Subcutaneous abdominal adipose tissue (tissue), 5 donors: ENCODE data around the gene PDE4D.

Source experiments
- H3K27ac ChIP-seq: one replicate; pipeline ENCODE4 v1.7.0; 2013; ENCODE audit warnings: low read depth, mild to moderate bottlenecking, inconsistent platforms, low read length, moderate library complexity
- H3K27me3 ChIP-seq, 5 donors: one replicate each; pipeline ENCODE4 v1.7.0; 2013; ENCODE audit warnings: low read length in 5 of 5, inconsistent platforms in 1 of 5; ENCODE audit not compliant: control insufficient read depth in 5 of 5, insufficient read depth in 4 of 5
- H3K36me3 ChIP-seq, 5 donors: one replicate each; pipeline ENCODE4 v1.7.0; 2013; ENCODE audit warnings: low read length in 5 of 5; ENCODE audit not compliant: control insufficient read depth in 5 of 5, insufficient read depth in 5 of 5
- H3K4me1 ChIP-seq, 5 donors: one replicate each; pipeline ENCODE4 v1.7.0; 2013; ENCODE audit warnings: low read length in 5 of 5, mild to moderate bottlenecking in 3 of 5, moderate library complexity in 1 of 5; ENCODE audit not compliant: control insufficient read depth in 5 of 5, insufficient read depth in 5 of 5
- H3K4me3 ChIP-seq, 5 donors: one replicate each; pipeline ENCODE4 v1.7.0; 2013; ENCODE audit warnings: low read length in 5 of 5, low read depth in 1 of 5
- H3K9ac ChIP-seq, 5 donors: one replicate each; pipeline ENCODE4 v1.7.0; 2013; ENCODE audit warnings: low read length in 5 of 5, mild to moderate bottlenecking in 4 of 5, moderate library complexity in 3 of 5
- H3K9me3 ChIP-seq, 5 donors: one replicate each; pipeline ENCODE4 v1.7.0; 2013; ENCODE audit warnings: low read length in 5 of 5; ENCODE audit not compliant: control insufficient read depth in 5 of 5
- donor health status: healthy.
- donor health status: healthy.
- donor health status: healthy.
- donor health status: healthy.
- donor health status: healthy.

PDE4D gene

DNA sequence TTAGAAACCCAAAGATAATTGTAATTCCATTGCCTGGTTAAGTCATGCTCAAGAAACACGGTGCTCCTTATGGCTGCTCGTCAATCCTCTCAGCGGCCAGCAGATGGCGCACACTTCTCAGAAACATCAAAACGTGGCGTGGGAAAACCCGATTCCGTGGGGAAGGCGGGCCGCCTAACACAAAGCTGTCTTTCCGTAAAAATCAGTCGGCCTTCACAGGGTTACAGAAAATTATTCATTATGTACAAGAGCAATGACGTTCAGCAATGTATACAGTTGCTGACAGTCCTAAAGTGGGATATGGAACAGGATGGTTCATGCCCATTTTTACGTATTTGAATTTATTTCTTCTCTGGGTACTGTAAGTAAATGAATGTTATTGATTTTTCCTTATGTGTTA is 83.5 kb downstream of the PDE4D start:
- Histone ChIP-seq H3K4me1 (peaks cover 0 to 6% (median 3%) of the 10 kb centered on the region in 5 donors), H3K36me3 (no peaks in the 10 kb centered on the region), H3K9ac (peak overlapping the region in 1 of 5 donors; percentile 64), H3K27me3 (peaks cover 0 to 7% (median 2%) of the 10 kb centered on the region in 5 donors), H3K9me3 (no peaks in the 10 kb centered on the region), H3K4me3 (peak overlapping the region in 4 of 5 donors; percentile 4 to 47 (median 36)), H3K27ac (no peak overlapping the region)

DNA sequence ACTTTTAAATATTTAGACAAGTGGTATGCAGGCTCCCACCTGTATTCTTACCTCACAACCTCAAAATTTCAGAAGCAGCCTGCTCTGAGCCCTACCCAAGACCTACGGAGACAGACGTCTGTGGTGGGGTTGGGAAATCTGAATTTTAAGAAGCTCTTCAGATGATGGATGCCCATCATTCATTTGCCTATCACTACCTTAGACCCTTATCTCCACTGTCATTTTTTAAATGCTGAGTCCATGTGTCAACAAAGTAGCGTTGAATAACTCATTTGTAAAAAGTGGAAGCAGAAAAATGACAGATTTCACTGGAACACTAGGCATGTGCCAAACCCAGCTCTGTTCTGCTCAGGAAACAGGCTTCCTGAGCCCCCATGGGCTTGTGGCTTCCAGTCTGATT is 85.7 kb downstream of the PDE4D start:
- Histone ChIP-seq H3K9ac (no peak overlapping the region), H3K4me1 (peaks cover 0 to 6% (median 3%) of the 10 kb centered on the region in 5 donors), H3K27me3 (peaks cover 0 to 7% (median 2%) of the 10 kb centered on the region in 5 donors), H3K4me3 (no peak overlapping the region), H3K27ac (no peak overlapping the region), H3K36me3 (no peaks in the 10 kb centered on the region), H3K9me3 (no peaks in the 10 kb centered on the region)

DNA sequence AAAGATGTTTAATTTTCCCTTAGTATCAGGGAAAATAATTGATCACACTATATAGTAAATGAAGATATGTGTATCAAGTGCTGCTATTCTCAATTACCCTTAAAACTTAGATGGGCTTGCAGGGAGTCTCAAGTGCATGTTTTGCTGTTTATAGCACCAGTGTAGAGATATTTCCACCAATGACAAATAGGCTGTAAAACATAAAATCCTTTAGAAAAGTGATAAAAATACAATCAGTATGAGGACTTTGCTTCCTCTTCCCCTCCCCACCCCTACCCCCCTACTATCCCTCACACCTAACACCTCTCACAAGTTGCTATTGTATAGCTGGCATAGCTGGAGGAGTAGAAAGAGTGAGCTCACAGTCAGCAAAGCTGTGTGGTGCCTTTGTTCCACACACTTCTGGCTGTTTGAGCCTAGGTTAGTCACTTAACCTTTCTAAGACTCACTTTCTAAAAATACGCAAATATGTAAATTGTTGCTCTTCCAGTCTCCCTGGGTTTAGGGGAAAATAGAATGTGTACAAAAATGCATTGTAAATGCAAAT is 93.1 kb downstream of the PDE4D start:
- no peak overlapping the region for H3K4me3 ChIP-seq
- no peak overlapping the region for H3K27ac ChIP-seq
- no peaks in the 10 kb centered on the region for H3K27me3 ChIP-seq
- H3K9ac ChIP-seq: no peak overlapping the region
- H3K4me1 ChIP-seq: peaks cover 0 to 23% (median 6%) of the 10 kb centered on the region in 5 donors
- no peaks in the 10 kb centered on the region for H3K9me3 ChIP-seq
- no peaks in the 10 kb centered on the region for H3K36me3 ChIP-seq

DNA sequence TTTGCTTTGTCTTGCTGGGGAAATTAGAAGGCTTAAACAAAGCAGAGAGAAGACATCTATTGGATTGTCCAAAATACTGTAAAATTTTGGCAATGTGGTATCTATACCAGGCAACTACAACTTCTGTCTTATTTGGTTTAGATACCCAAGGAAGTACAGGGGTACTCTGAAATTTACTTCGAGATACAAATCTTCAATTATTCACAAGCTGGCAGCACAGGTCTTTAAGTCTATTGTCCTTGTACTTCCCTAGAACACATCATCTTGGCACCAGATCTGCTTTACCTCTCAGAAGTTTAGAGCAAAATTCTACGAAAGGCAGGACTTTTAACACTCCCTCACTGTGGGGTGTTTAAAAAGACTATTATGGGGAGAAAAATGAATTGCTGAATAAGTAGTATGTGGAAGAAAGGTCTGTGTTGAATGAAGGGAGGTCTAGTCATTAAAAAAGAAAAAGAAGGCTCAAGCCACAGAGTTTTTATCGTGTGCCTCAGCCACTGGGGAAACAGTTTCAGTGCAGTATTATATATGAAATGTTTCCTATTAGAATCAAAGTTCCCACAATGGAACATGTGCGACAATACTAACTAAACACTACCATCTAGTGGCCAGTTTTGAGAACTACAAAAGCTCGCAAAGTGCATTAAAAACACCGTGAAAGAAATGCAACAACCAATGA is 93.7 kb downstream of the PDE4D start:
- peak overlapping the region; percentile 42 for H3K27ac ChIP-seq
- peak overlapping the region in 2 of 5 donors; percentile 17 to 30 for H3K4me3 ChIP-seq

DNA sequence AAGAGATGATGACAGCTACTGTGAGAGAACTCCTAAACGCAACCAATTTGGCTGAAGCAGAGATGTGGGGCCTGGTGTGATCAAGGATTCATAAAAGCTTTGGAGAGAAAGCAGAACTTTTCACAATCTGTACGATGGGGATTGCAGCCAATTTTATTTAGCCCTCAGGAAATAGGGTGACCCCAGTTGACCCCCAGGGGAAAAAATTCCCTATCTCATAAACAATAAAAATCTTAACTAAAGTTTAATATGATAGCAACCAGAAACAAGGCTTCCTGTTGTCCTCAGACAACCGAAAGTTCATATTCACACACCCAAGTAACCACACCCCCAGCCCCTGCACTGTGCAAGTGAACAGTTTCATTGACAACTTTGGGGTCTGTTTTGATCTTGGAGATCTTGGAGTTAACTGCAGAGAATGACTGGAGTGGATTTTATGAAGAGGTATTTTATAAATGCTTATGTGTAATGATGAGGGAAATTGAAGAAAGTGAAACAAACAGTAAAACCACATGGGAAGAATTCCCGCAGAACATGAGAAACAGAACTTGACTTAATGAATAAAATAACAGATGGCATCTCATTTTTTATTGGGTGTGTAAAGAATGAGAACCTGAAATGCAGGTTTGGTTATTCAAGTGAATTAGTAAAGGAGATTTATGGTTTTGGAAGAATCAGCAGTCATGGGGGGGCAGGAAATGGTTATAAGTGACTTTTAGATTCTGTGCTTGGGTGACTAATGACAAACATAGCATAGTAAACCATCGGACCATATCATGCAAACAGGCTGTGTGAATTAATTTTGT is 94.5 kb downstream of the PDE4D start:
- Histone ChIP-seq H3K4me3 (peak overlapping the region in 2 of 5 donors; percentile 17 to 30), H3K9me3 (no peaks in the 10 kb centered on the region), H3K9ac (no peak overlapping the region), H3K27ac (peak overlapping the region; percentile 42), H3K27me3 (no peaks in the 10 kb centered on the region), H3K4me1 (peaks cover 0 to 24% (median 6%) of the 10 kb centered on the region in 5 donors), H3K36me3 (no peaks in the 10 kb centered on the region)

More for the DNA sequence above, 93.7 kb downstream of the PDE4D start:
- H3K4me1 ChIP-seq: peaks cover 0 to 24% (median 6%) of the 10 kb centered on the region in 5 donors
- H3K36me3 ChIP-seq: no peaks in the 10 kb centered on the region
- no peaks in the 10 kb centered on the region for H3K9me3 ChIP-seq
- H3K27me3 ChIP-seq: no peaks in the 10 kb centered on the region
- peak overlapping the region in 1 of 5 donors; percentile 12 for H3K9ac ChIP-seq

DNA sequence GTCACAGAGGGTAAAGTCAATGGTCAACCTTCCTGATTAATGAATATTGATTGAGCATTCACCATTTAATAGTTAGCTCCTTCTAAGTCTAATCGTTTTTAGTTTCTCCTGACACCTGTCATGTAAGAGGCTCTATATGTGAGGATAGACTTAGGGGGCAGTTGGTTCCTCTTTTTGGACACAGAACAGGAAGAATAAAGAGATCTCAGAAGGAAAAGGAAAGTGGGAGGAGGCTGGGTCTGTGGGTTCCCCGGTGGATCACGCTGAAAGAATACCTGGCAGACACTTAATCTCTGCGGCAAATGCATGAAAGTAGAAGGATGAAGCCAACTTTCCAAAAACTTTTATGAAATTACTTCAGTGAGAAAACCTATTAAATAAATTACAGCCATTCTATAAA is 98.4 kb downstream of the PDE4D start:
- Histone ChIP-seq H3K4me1 (peaks cover 3 to 46% (median 6%) of the 10 kb centered on the region in 5 donors), H3K4me3 (no peak overlapping the region), H3K27me3 (no peaks in the 10 kb centered on the region), H3K27ac (no peak overlapping the region), H3K36me3 (no peaks in the 10 kb centered on the region), H3K9me3 (no peaks in the 10 kb centered on the region), H3K9ac (no peak overlapping the region)

DNA sequence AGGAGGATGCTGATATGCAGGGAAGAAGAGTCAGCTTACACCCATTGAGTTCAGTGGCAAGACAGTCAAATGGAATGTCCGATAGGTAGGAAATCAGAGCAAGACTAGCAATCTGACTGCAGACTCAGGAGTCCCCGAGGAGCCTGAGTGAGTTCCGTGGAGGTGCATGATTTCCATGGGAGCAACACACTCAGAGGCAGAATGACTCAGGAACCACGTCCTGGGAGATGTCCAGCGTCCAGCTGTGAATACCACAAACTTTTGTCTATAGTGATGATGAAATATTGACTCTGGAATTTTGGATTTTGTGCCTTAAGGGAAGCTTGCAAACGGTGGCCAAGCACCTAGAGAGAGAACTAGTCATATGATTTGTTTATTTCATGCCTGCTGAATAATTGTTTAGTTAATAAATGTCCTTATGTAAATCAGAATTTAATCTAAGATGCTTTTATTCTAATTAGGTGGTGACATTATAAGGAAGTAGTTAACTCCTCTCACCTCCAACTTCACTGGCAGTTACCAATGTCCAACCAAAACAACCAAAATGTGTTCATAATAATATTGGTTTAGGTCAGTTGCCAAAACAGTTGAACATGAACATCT is 100.4 kb downstream of the PDE4D start:
- Histone ChIP-seq H3K27ac (no peak overlapping the region), H3K9me3 (no peaks in the 10 kb centered on the region), H3K4me1 (peaks cover 0 to 29% (median 3%) of the 10 kb centered on the region in 5 donors), H3K9ac (no peak overlapping the region), H3K36me3 (no peaks in the 10 kb centered on the region), H3K27me3 (no peaks in the 10 kb centered on the region), H3K4me3 (no peak overlapping the region)

DNA sequence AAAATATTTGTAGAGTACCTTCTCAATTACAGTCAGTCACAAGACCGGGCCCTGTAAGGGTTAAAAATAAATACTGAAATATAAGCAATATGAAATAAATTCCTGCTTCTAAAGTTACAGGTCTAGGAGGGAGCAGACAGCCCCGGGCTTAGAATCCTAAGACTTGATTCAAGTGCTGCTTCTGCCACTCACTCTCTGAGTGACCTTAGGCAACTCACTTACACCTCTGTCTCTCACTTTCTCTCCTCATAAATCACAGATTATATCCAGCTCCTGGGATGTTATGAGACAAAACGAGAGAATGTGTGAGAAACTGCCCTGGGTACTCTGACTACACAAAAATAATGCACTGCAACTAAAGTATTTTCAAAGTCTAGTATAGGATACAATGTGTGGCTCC is 101.9 kb downstream of the PDE4D start:
- no peaks in the 10 kb centered on the region for H3K36me3 ChIP-seq
- no peaks in the 10 kb centered on the region for H3K27me3 ChIP-seq
- no peak overlapping the region for H3K9ac ChIP-seq
- H3K27ac ChIP-seq: no peak overlapping the region
- H3K4me3 ChIP-seq: no peak overlapping the region
- no peaks in the 10 kb centered on the region for H3K9me3 ChIP-seq
- peaks cover 0 to 29% (median 3%) of the 10 kb centered on the region in 5 donors for H3K4me1 ChIP-seq

DNA sequence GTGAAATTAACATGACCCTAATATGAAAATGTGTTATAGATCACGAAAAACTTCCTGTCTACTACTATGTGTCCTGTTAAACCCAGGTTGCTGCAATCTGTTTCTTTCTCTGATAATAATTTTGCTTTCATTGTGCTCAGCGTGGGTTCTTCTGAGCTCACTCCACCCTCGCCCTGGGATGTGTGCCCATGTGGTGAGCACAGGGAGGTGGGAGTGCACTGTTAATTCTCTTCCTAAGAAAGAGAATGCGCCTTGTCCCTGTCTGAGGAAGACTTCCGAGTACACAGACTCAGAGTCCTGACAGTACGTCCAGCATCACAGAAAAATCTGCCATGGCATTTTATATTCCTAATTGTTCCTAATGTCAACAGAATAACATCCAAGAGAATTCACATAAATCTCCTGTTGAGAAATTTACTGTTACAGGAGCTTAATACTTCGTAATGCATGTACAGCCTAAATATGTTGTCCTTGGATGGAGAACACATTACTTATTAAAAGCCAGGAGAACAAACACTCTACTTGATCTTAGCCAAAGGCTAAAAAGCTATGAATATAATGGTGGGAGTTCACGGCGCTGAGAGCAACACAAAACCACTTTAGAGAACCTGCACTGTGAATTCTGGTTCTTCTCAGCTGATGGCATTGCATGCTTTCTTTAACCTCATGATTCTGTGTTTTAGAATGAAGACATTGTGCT is 102.6 kb downstream of the PDE4D start:
- no peaks in the 10 kb centered on the region for H3K9me3 ChIP-seq
- peaks cover 0 to 28% (median 3%) of the 10 kb centered on the region in 5 donors for H3K4me1 ChIP-seq
- H3K36me3 ChIP-seq: no peaks in the 10 kb centered on the region
- H3K4me3 ChIP-seq: peak overlapping the region in 2 of 5 donors; percentile 6 to 38
- H3K27ac ChIP-seq: peak overlapping the region; percentile 72
- peak overlapping the region in 1 of 5 donors; percentile 16 for H3K9ac ChIP-seq
- H3K27me3 ChIP-seq: no peaks in the 10 kb centered on the region
